Measurements from ENCODE around the gene APBA2. TPM values are rescaled to one million over a fixed set of nuclear protein-coding genes. Genes with fewer than 3 reads are reported as not detected.

The APBA2 gene
- polyA plus RNA-seq, 1 donor (not counting 4 experiments of a cell fraction or from before 2014, with no cell fraction given): 5.5 TPM

- no peak for FAIRE-seq
Measured at GRCh38 chr15:28996953-28997352, 111.2 kb downstream of the APBA2 start.

DNA sequence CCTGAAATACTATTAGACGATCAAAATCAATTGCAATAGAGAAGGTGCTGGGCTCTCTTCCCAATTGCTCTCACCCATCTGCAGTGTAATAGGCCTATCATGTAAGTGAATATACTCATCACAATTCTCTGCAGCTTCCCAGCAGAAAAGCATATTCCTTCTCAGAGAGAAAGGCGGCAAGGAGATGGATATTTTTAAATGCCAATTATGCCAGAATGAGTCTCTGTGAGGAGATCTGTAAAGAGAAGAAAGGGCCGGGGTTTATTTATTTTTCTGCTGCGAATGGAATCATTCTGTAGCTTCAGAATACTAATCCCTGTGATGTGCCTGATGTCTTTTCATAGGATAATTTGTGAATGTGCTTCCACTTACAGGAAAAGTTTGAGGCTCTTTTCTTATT lies 112.0 kb downstream of the APBA2 start:
- TF ChIP-seq EZH2 (IDR thresholded peaks at IDR 0.05; ENCODE audit: low read length) (no peak), CTCF (optimal IDR thresholded peaks at IDR 0.05 in 1 of 3, IDR thresholded peaks at IDR 0.05 in 1 of 3, conservative IDR thresholded peaks at IDR 0.05 in 1 of 3; ENCODE audit: extremely low read depth in 1 of 3, insufficient read depth in 2 of 3, low read length in 3 of 3) (no peak)
- Histone ChIP-seq H3K4me1 (ENCODE audit: control insufficient read depth, extremely low read depth, insufficient read depth, low read length) (no peaks in the 10 kb centered on the region), H3K9ac (ENCODE audit: control insufficient read depth, extremely low read depth, insufficient read depth, low read length) (no peak overlapping the region), H3K27ac (ENCODE audit: control insufficient read depth, insufficient read depth, low read length) (no peak overlapping the region), H3K36me3 (ENCODE audit: control insufficient read depth in 2 of 2, extremely low read depth in 1 of 2, insufficient read depth in 2 of 2, low read length in 2 of 2) (no peaks in the 10 kb centered on the region), H3K79me2 (ENCODE audit: control insufficient read depth, insufficient read depth, low read length) (no peaks in the 10 kb centered on the region), H3K9me1 (ENCODE audit: control insufficient read depth, extremely low read depth, insufficient read depth, low read length) (no peaks in the 10 kb centered on the region), H3K4me2 (ENCODE audit: control insufficient read depth, extremely low read depth, insufficient read depth, low read depth, low read length) (no peak overlapping the region), H3K9me3 (ENCODE audit: control insufficient read depth, low read depth, low read length) (peaks cover 2% of the 10 kb centered on the region), H3K27me3 (ENCODE audit: control insufficient read depth, extremely low read depth, insufficient read depth, low read length) (no peaks in the 10 kb centered on the region), H4K20me1 (ENCODE audit: control insufficient read depth, extremely low read depth, insufficient read depth, low read length) (no peaks in the 10 kb centered on the region), H2AFZ (ENCODE audit: control insufficient read depth, low read length) (no peak overlapping the region), H3K4me3 (ENCODE audit: control insufficient read depth in 2 of 3, extremely low read depth in 1 of 3, insufficient read depth in 2 of 3, low read depth in 1 of 3, low read length in 3 of 3) (no peak overlapping the region)
- dilution Hi-C loops (cut with MboI; ENCODE audit: extremely low pct_ligation_motif_present, low sequenced_read_pairs): no loop called here
- FAIRE-seq (no peak), DNase-seq (ENCODE audit: low read depth, low spot score) (no peak)

More at GRCh38 chr15:28996953-28997352, 111.2 kb downstream of the APBA2 start:
- Histone ChIP-seq H3K9me1 (ENCODE audit: control insufficient read depth, extremely low read depth, insufficient read depth, low read length) (no peaks in the 10 kb centered on the region), H3K4me3 (ENCODE audit: control insufficient read depth in 2 of 3, extremely low read depth in 1 of 3, insufficient read depth in 2 of 3, low read depth in 1 of 3, low read length in 3 of 3) (no peak overlapping the region), H3K4me1 (ENCODE audit: control insufficient read depth, extremely low read depth, insufficient read depth, low read length) (no peaks in the 10 kb centered on the region), H3K27ac (ENCODE audit: control insufficient read depth, insufficient read depth, low read length) (no peak overlapping the region), H4K20me1 (ENCODE audit: control insufficient read depth, extremely low read depth, insufficient read depth, low read length) (no peaks in the 10 kb centered on the region), H3K79me2 (ENCODE audit: control insufficient read depth, insufficient read depth, low read length) (no peaks in the 10 kb centered on the region), H3K9ac (ENCODE audit: control insufficient read depth, extremely low read depth, insufficient read depth, low read length) (no peak overlapping the region), H2AFZ (ENCODE audit: control insufficient read depth, low read length) (no peak overlapping the region), H3K9me3 (ENCODE audit: control insufficient read depth, low read depth, low read length) (peaks cover 2% of the 10 kb centered on the region), H3K4me2 (ENCODE audit: control insufficient read depth, extremely low read depth, insufficient read depth, low read depth, low read length) (no peak overlapping the region), H3K36me3 (ENCODE audit: control insufficient read depth in 2 of 2, extremely low read depth in 1 of 2, insufficient read depth in 2 of 2, low read length in 2 of 2) (no peaks in the 10 kb centered on the region), H3K27me3 (ENCODE audit: control insufficient read depth, extremely low read depth, insufficient read depth, low read length) (no peaks in the 10 kb centered on the region)
- no peak for DNase-seq (ENCODE audit: low read depth, low spot score)
- TF ChIP-seq EZH2 (IDR thresholded peaks at IDR 0.05; ENCODE audit: low read length) (no peak), CTCF (optimal IDR thresholded peaks at IDR 0.05 in 1 of 3, IDR thresholded peaks at IDR 0.05 in 1 of 3, conservative IDR thresholded peaks at IDR 0.05 in 1 of 3; ENCODE audit: extremely low read depth in 1 of 3, insufficient read depth in 2 of 3, low read length in 3 of 3) (no peak)
- dilution Hi-C loops (cut with MboI; ENCODE audit: extremely low pct_ligation_motif_present, low sequenced_read_pairs): no loop called here
